Caco-2 (cell line): ENCODE measurements around the gene ADGRF1. TPM values are rescaled to one million over a fixed set of nuclear protein-coding genes. Genes with fewer than 3 reads are reported as not detected.

ENCODE experiments used
- BruUV-seq: library from RNA; stranded (reverse); fragments of 400-500 nt; replicated peaks from 2 replicates; lab custom pipeline; 2021; lab: Mats Ljungman, UMichigan
- CTCF ChIA-PET: fragments of 300-600 bp; sonication (Branson Sonifier 250); formaldehyde crosslinking; loops from one replicate; lab custom pipeline; 2022; ENCODE audit warnings: antibody characterized with exemption; lab: Charles Lee
- POLR2A ChIA-PET: fragments of 300-600 bp; sonication (Branson Sonifier 250); formaldehyde crosslinking; loops from one replicate; lab custom pipeline; 2022; ENCODE audit warnings: antibody characterized with exemption; lab: Charles Lee
- DNase-seq, 2 experiments: peaks; one replicate each; pipeline versions ENCODE4 v3.0.0 to v3.0.0-alpha.2; 2020 to 2022
- H3K27me3 ChIP-seq: replicated peaks from 2 replicates; pipeline ENCODE4 v1.6.0; 2011; ENCODE audit warnings: low read length; ENCODE audit not compliant: control insufficient read depth, insufficient read depth
- H3K36me3 ChIP-seq: 2 replicates; pipeline ENCODE4 v1.5.1; 2011; ENCODE audit warnings: low read length; ENCODE audit not compliant: control insufficient read depth, insufficient read depth
- H3K4me1 ChIP-seq: fragments of 250-450 bp; sonication (Bioruptor Pico); 2 replicates; pipeline ENCODE4 v1.5.1; 2020; ENCODE audit warnings: mild to moderate bottlenecking
- H3K4me3 ChIP-seq: 2 replicates; pipeline ENCODE4 v1.5.1; 2011; ENCODE audit warnings: low read depth, mild to moderate bottlenecking, control low read depth, low read length
- H3K9me3 ChIP-seq: fragments of 250-450 bp; sonication (Bioruptor Pico); 2 replicates; pipeline ENCODE4 v1.5.1; 2020; ENCODE audit warnings: mild to moderate bottlenecking, moderate library complexity
- H3K27ac Mint-ChIP-seq: one replicate; pipeline ENCODE4 v1.8.0; 2022; ENCODE audit warnings: mixed read lengths; ENCODE audit not compliant: unreplicated experiment
- H3K27me3 Mint-ChIP-seq: one replicate; pipeline ENCODE4 v1.8.0; 2022; ENCODE audit warnings: mixed read lengths; ENCODE audit not compliant: insufficient read depth, unreplicated experiment
- H3K36me3 Mint-ChIP-seq: one replicate; pipeline ENCODE4 v1.8.0; 2022; ENCODE audit warnings: mild to moderate bottlenecking, mixed read lengths; ENCODE audit not compliant: insufficient read depth, unreplicated experiment
- H3K4me1 Mint-ChIP-seq: one replicate; pipeline ENCODE4 v1.8.0; 2022; ENCODE audit warnings: low read depth, mixed read lengths; ENCODE audit not compliant: unreplicated experiment
- H3K4me3 Mint-ChIP-seq: one replicate; pipeline ENCODE4 v1.8.0; 2022; ENCODE audit warnings: mild to moderate bottlenecking, moderate library complexity, mixed read lengths; ENCODE audit not compliant: unreplicated experiment
- H3K9me3 Mint-ChIP-seq: one replicate; pipeline ENCODE4 v1.8.0; 2022; ENCODE audit warnings: mixed read lengths; ENCODE audit not compliant: unreplicated experiment
- intact Hi-C: fragments of 100-400 bp; cut with micrococcal nuclease; formaldehyde crosslinking; loops from one replicate; pipeline ENCODE4 v1.10.0; 2022; ENCODE audit not compliant: unreplicated experiment
- total RNA-seq: library from RNA; stranded (reverse); gene quantifications from 2 replicates; pipeline ENCODE4 v1.2.3, GENCODE V29; 2022
- TF ChIP-seq, protein P1 (sequence below), 2 experiments: fragments of 200-600 bp in 1 of 2; IDR thresholded peaks; 1 replicate in 1 of 2; 2 replicates in 1 of 2; pipeline versions ENCODE4 v1.5.1 to v1.8.0; 2011 to 2022; ENCODE audit warnings: antibody characterized with exemption in 1 of 2, control low read depth in 1 of 2, inconsistent platforms in 1 of 2, low read depth in 1 of 2, low read length in 1 of 2, mild to moderate bottlenecking in 1 of 2, moderate library complexity in 1 of 2; ENCODE audit not compliant: insufficient read depth in 1 of 2, severe bottlenecking in 1 of 2, unreplicated experiment in 1 of 2

ADGRF1 gene
- total RNA-seq, 1 experiment from 2014 or later = 0.52 TPM

DNA sequence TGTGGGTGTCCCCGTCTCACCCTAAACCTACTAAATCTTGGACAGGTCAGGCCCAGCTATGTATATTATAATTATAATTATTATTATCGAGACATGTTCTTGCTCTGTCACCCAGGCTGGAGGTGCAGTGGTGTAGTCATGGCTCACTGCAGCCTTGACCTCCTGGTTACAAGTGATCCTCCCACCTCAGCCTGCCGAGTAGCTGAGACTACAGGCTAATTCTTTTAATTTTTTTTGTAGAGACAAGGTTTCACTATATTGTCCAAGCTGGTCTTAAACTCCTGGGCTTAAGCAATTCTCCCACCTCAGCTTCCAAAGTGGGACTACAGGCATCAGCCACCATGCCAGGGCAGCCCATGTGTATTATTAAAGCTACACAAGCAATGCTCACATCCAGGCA, 10.5 kb downstream of the ADGRF1 start:
- no peaks in the 10 kb centered on the region for H3K36me3 Mint-ChIP-seq
- H3K27me3 Mint-ChIP-seq = peaks cover 6% of the 10 kb centered on the region
- H3K9me3 ChIP-seq = no peaks in the 10 kb centered on the region
- CTCF ChIA-PET = interaction anchor here (0.6 kb wide), 1 partner anchor 41 kb away, joined by 3 read pairs; no protein-coding TSS in a partner anchor
- H3K27ac Mint-ChIP-seq = no peak overlapping the region
- H3K36me3 ChIP-seq = no peaks in the 10 kb centered on the region
- intact Hi-C loops = no loop called here
- TF ChIP-seq, protein P1, sequence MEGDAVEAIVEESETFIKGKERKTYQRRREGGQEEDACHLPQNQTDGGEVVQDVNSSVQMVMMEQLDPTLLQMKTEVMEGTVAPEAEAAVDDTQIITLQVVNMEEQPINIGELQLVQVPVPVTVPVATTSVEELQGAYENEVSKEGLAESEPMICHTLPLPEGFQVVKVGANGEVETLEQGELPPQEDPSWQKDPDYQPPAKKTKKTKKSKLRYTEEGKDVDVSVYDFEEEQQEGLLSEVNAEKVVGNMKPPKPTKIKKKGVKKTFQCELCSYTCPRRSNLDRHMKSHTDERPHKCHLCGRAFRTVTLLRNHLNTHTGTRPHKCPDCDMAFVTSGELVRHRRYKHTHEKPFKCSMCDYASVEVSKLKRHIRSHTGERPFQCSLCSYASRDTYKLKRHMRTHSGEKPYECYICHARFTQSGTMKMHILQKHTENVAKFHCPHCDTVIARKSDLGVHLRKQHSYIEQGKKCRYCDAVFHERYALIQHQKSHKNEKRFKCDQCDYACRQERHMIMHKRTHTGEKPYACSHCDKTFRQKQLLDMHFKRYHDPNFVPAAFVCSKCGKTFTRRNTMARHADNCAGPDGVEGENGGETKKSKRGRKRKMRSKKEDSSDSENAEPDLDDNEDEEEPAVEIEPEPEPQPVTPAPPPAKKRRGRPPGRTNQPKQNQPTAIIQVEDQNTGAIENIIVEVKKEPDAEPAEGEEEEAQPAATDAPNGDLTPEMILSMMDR (IDR thresholded peaks at IDR 0.05; ENCODE audit: insufficient read depth in 1 of 2, low read depth in 1 of 2, low read length in 1 of 2, severe bottlenecking in 1 of 2, unreplicated experiment in 1 of 2) = no peak
- no peaks in the 10 kb centered on the region for H3K4me1 Mint-ChIP-seq
- H3K27me3 ChIP-seq = no peaks in the 10 kb centered on the region
- H3K4me1 ChIP-seq = no peaks in the 10 kb centered on the region
- DNase-seq = no peak
- no peak overlapping the region for H3K4me3 ChIP-seq
- H3K4me3 Mint-ChIP-seq = no peak overlapping the region
- BruUV-seq = no TSS peak
- no peaks in the 10 kb centered on the region for H3K9me3 Mint-ChIP-seq
- POLR2A ChIA-PET = no interaction called here

DNA sequence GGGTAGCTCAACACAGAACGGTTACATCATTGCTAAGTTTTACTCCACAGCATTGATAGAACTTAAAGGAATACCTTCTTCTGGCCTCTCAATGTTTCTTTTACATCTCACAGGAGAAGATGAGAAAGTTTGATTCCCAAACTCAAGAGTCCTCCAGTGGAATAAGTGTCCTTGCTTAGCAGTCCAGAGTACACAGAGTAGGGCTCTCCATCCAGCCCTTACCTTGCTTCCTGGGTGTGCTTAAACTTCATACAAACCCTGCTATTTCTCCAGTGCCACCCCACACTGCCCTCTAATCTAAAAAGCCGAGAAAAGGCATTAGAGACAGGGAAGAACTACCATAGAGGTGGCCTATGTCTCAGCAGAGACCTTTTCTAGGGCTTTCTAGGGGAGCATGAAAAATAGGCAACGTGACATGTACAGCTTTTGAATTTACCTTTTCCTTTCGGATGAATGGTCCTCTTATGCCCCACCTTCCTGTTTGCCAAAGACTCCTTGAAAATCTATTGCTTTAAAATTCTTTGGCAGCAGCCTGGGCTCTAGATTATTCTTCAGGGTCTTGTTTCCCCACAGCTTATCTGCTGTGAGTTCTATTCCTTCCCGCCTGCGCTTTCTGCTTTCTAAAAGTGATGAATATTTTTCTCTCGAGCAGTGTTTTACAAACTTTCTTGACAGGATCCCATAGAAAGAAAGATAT, 12.1 kb downstream of the ADGRF1 start:
- no peak overlapping the region for H3K27ac Mint-ChIP-seq
- TF ChIP-seq, protein P1 (IDR thresholded peaks at IDR 0.05; ENCODE audit: insufficient read depth in 1 of 2, low read depth in 1 of 2, low read length in 1 of 2, severe bottlenecking in 1 of 2, unreplicated experiment in 1 of 2) = no peak
- CTCF ChIA-PET = no interaction called here

DNA sequence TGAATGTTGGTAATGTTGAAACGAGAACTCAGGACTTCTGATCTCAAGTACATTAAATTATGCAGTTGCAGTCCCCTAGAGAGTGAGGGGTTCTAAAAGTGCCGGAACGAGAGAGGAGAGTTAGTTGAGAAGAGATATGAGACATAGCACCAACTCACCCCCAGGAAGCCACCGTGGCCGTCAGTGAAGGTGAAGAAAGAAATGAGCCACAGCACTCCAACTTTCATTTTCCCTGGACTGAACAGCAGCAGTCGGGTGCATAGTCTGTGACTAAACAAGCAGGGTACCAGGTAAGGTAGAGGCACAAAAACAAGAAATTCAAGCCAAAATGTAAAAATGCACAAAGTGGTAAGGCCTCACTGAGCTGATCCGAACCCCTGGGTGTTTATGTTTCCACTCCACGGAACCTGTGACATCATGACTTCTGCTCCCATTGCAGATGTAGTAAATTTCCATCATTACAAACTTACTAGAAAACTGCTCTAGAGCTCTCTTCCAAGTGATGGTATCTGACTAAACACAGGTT, 13.2 kb downstream of the ADGRF1 start:
- no TSS peak for BruUV-seq
- Mint-ChIP-seq H3K27ac (no peak overlapping the region), H3K4me3 (no peak overlapping the region), H3K9me3 (no peaks in the 10 kb centered on the region), H3K36me3 (no peaks in the 10 kb centered on the region), H3K4me1 (no peaks in the 10 kb centered on the region), H3K27me3 (no peaks in the 10 kb centered on the region)
- H3K27me3 ChIP-seq = no peaks in the 10 kb centered on the region
- TF ChIP-seq, protein P1 (IDR thresholded peaks at IDR 0.05; ENCODE audit: insufficient read depth in 1 of 2, low read depth in 1 of 2, low read length in 1 of 2, severe bottlenecking in 1 of 2, unreplicated experiment in 1 of 2) = no peak
- no peak for DNase-seq
- no peaks in the 10 kb centered on the region for H3K36me3 ChIP-seq
- H3K4me3 ChIP-seq = no peak overlapping the region
- ChIA-PET POLR2A (no interaction called here), CTCF (no interaction called here)
- intact Hi-C loops = no loop called here
- H3K4me1 ChIP-seq = no peaks in the 10 kb centered on the region
- H3K9me3 ChIP-seq = no peaks in the 10 kb centered on the region

More for the DNA sequence above, 12.1 kb downstream of the ADGRF1 start:
- H3K4me1 Mint-ChIP-seq = no peaks in the 10 kb centered on the region
- H3K9me3 ChIP-seq = no peaks in the 10 kb centered on the region
- no peak overlapping the region for H3K4me3 Mint-ChIP-seq
- intact Hi-C loops = no loop called here
- no peak for DNase-seq
- no peaks in the 10 kb centered on the region for H3K9me3 Mint-ChIP-seq
- BruUV-seq = no TSS peak
- POLR2A ChIA-PET = no interaction called here
- no peaks in the 10 kb centered on the region for H3K36me3 ChIP-seq
- no peak overlapping the region for H3K4me3 ChIP-seq
- H3K27me3 Mint-ChIP-seq = no peaks in the 10 kb centered on the region
- no peaks in the 10 kb centered on the region for H3K36me3 Mint-ChIP-seq
- H3K27me3 ChIP-seq = no peaks in the 10 kb centered on the region
- H3K4me1 ChIP-seq = no peaks in the 10 kb centered on the region
